Stomach (tissue), 9 donors: ENCODE results near the gene NDUFB2. TPM values are rescaled to one million over a fixed set of nuclear protein-coding genes. Genes with fewer than 3 reads are reported as not detected.

ENCODE experiments used
- DNase-seq, 2 donors: peaks; one replicate each; pipeline versions ENCODE4 v3.0.0 to v3.0.0-alpha.2; 2013 to 2019
- H3K27ac ChIP-seq, 5 donors: fragments of 200-600 bp in 4 of 5; sonication (generic) in 4 of 5; one replicate each; pipeline ENCODE4 v1.5.1; 2013 to 2019; ENCODE audit warnings: mild to moderate bottlenecking in 1 of 5, moderate library complexity in 1 of 5
- H3K27me3 ChIP-seq, 3 donors: fragments of 200-600 bp; sonication (generic); one replicate each; pipeline ENCODE4 v1.5.1; 2017 to 2019; ENCODE audit warnings: mixed run types in 1 of 3
- H3K36me3 ChIP-seq, 4 donors: fragments of 200-600 bp; sonication (generic); 1 replicate in 3 of 4; 2 replicates in 1 of 4; pipeline ENCODE4 v1.5.1; 2016 to 2019
- H3K4me1 ChIP-seq, 4 donors: fragments of 200-600 bp; sonication (generic); one replicate each; pipeline ENCODE4 v1.5.1; 2016 to 2019
- H3K4me3 ChIP-seq, 4 donors: fragments of 200-600 bp; sonication (generic) in 3 of 4; one replicate each; pipeline ENCODE4 v1.5.1; 2016 to 2019; ENCODE audit warnings: mild to moderate bottlenecking in 1 of 4
- H3K9me3 ChIP-seq, 4 donors: fragments of 200-600 bp; sonication (generic); one replicate each; pipeline ENCODE4 v1.5.1; 2016 to 2019
- CTCF ChIP-seq, 7 experiments: fragments of 450-650 bp in 4 of 7; fragments of 200-600 bp in 3 of 7; sonication (generic) in 3 of 7; IDR thresholded peaks; one replicate each; pipeline ENCODE4 v1.5.1; 2016 to 2019; ENCODE audit warnings: antibody characterized with exemption in 7 of 7, control low read depth in 2 of 7, mild to moderate bottlenecking in 1 of 7
- EP300 ChIP-seq: sonication (generic); formaldehyde crosslinking; IDR thresholded peaks from one replicate; pipeline ENCODE4 v1.6.1; 2017; ENCODE audit warnings: antibody characterized with exemption
- POLR2A ChIP-seq, 4 donors: fragments of 450-650 bp; IDR thresholded peaks; one replicate each; pipeline ENCODE4 v1.6.1; 2016; ENCODE audit warnings: antibody characterized with exemption in 4 of 4, control low read depth in 2 of 4, mild to moderate bottlenecking in 1 of 4, moderate library complexity in 1 of 4
- POLR2AphosphoS5 ChIP-seq, 3 donors: sonication (generic); formaldehyde crosslinking; IDR thresholded peaks; one replicate each; pipeline ENCODE4 v1.6.1; 2016; ENCODE audit warnings: antibody characterized with exemption in 3 of 3
- WGBS, 5 donors: extraction: QIAGEN DNeasy Blood & Tissue Kit in 3 of 5; methylation state at CpG; one replicate each; pipeline versions ENCODE4 v1.1.5 to v1.1.7; 2013 to 2018; 5-methylcytosine and 5-hydroxymethylcytosine counted together
- intact Hi-C: fragments of 100-400 bp; cut with DNase I; formaldehyde crosslinking; loops from one replicate; pipeline ENCODE4 v1.15.1; 2023; ENCODE audit warnings: low total_unique reads
- polyA plus RNA-seq, 3 donors: library from polyadenylated mRNA; stranded (reverse); fragments of 200-250 nt; gene quantifications; one replicate each; pipeline ENCODE4 v1.2.3, GENCODE V29; 2013
- total RNA-seq, 5 donors: library from RNA; depleted of rRNA; stranded (reverse); fragments of >200 nt; gene quantifications; one replicate each; pipeline versions ENCODE4 v1.1.0 to v1.2.3, GENCODE V29; 2014 to 2016
- donor health status: healthy with polysubstance abuse.
- donor health status: Bipolar disorder and iron deficiency.
- donor health status: healthy.

The NDUFB2 gene
- total and polyA plus RNA-seq, 8 donors, result 25.2 to 608 (median 96.6) TPM

- 67 to 81% (median 74%) methylated on average over 6 of the region's 6 CpGs for WGBS, 5 donors
- H3K27ac ChIP-seq, result no peak overlapping the region
- H3K4me1 ChIP-seq, result peaks cover 0 to 19% (median 8%) of the 10 kb centered on the region in 4 donors
- H3K36me3 ChIP-seq, result no peaks in the 10 kb centered on the region
- DNase-seq, result no peak
- TF ChIP-seq POLR2A (IDR thresholded peaks at IDR 0.05), result no peak
- no peak for TF ChIP-seq CTCF (IDR thresholded peaks at IDR 0.05)
- TF ChIP-seq EP300, result no peak
- TF ChIP-seq POLR2AphosphoS5 (IDR thresholded peaks at IDR 0.05), result no peak
- H3K4me3 ChIP-seq, result no peak overlapping the region
- intact Hi-C loops, result loop anchor here (5.0 kb wide), 1 partner anchor 132 kb away; no protein-coding TSS in a partner anchor
- H3K9me3 ChIP-seq, result no peaks in the 10 kb centered on the region
- no peaks in the 10 kb centered on the region for H3K27me3 ChIP-seq
These were observed 46.8 kb upstream of the NDUFB2 start for GRCh38 chr7:140649556-140650205.

GRCh38 chr7:140650367-140650766 is 46.1 kb upstream of the NDUFB2 start:
- H3K9me3 ChIP-seq, result no peaks in the 10 kb centered on the region
- no peak for DNase-seq
- 87 to 90% (median 88%) methylated on average over 12 of the region's 12 CpGs for WGBS, 5 donors
- peaks cover 0 to 19% (median 8%) of the 10 kb centered on the region in 4 donors for H3K4me1 ChIP-seq
- no peak overlapping the region for H3K27ac ChIP-seq
- TF ChIP-seq CTCF (IDR thresholded peaks at IDR 0.05), result no peak
- no peak for TF ChIP-seq POLR2AphosphoS5 (IDR thresholded peaks at IDR 0.05)
- TF ChIP-seq POLR2A (IDR thresholded peaks at IDR 0.05), result no peak
- TF ChIP-seq EP300, result no peak
- intact Hi-C loops, result loop anchor here (5.0 kb wide), 1 partner anchor 133 kb away; no protein-coding TSS in a partner anchor
- no peaks in the 10 kb centered on the region for H3K36me3 ChIP-seq
- no peaks in the 10 kb centered on the region for H3K27me3 ChIP-seq
- no peak overlapping the region for H3K4me3 ChIP-seq

GRCh38 chr7:140653319-140654108 is 43.0 kb upstream of the NDUFB2 start:
- peak; percentile 62 to 92 for DNase-seq
- 14 to 23% (median 20%) methylated on average over 14 to 15 of the region's 15 CpGs for WGBS, 5 donors
- intact Hi-C loops, result loop anchor here (5.0 kb wide), 1 partner anchor 136 kb away; no protein-coding TSS in a partner anchor
- no peak for TF ChIP-seq POLR2A (IDR thresholded peaks at IDR 0.05)
- TF ChIP-seq CTCF (IDR thresholded peaks at IDR 0.05), result peak in 5 of 7 experiments; percentile 77 to 94 (median 80)
- TF ChIP-seq POLR2AphosphoS5 (IDR thresholded peaks at IDR 0.05), result peak in 1 of 3 donors; percentile 53
- TF ChIP-seq EP300, result no peak
- Histone ChIP-seq H3K9me3 (no peaks in the 10 kb centered on the region), H3K4me1 (peaks cover 16 to 47% (median 25%) of the 10 kb centered on the region in 4 donors), H3K27me3 (no peaks in the 10 kb centered on the region), H3K36me3 (no peaks in the 10 kb centered on the region), H3K4me3 (no peak overlapping the region), H3K27ac (no peak overlapping the region)

- DNase-seq, result no peak
- peaks cover 16 to 47% (median 25%) of the 10 kb centered on the region in 4 donors for H3K4me1 ChIP-seq
- no peak for TF ChIP-seq POLR2A (IDR thresholded peaks at IDR 0.05)
- no peak for TF ChIP-seq CTCF (IDR thresholded peaks at IDR 0.05)
- TF ChIP-seq EP300, result no peak
- TF ChIP-seq POLR2AphosphoS5 (IDR thresholded peaks at IDR 0.05), result no peak
- H3K27me3 ChIP-seq, result no peaks in the 10 kb centered on the region
- no peaks in the 10 kb centered on the region for H3K36me3 ChIP-seq
- H3K9me3 ChIP-seq, result no peaks in the 10 kb centered on the region
- H3K4me3 ChIP-seq, result no peak overlapping the region
- no peak overlapping the region for H3K27ac ChIP-seq
- intact Hi-C loops, result loop anchor here (5.0 kb wide), 1 partner anchor 137 kb away; no protein-coding TSS in a partner anchor
- WGBS, 5 donors, result 55 to 83% (median 69%) methylated on average over 2 of the region's 2 CpGs
These were observed 42.5 kb upstream of the NDUFB2 start for GRCh38 chr7:140654109-140654387.
